Panc1 (cell line): ENCODE measurements around the gene MAIP1.

Experiments
- SIN3A ChIP-seq: IDR thresholded peaks from 2 replicates; pipeline ENCODE4 v1.6.1; 2012; ENCODE audit warnings: low read depth, mild to moderate bottlenecking, low read length, moderate library complexity, borderline replicate concordance; ENCODE audit not compliant: insufficient read depth
- TF ChIP-seq, protein P1 (sequence below): fragments of 450-650 bp; IDR thresholded peaks from 2 replicates; pipeline ENCODE4 v1.5.1; 2017; ENCODE audit warnings: mild to moderate bottlenecking

DNA sequence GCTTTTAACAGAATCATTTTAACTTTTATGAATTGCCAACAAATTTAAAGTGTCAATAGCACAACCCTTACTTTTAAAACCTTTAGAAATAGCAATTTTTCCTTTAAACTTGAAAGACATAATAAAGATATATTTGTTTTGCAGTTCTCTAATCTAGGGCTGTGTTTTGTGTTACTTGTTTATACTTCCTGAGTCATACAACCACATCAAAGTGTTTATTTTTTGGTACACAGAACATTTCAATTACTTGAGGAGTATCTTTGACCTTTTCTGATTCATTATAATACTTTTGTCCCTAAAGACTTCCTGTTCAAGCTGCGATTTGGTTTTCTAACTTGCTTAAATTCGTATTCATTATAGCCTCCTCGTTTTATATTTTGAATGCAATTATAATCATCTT lies 21.9 kb upstream of the MAIP1 start:
- TF ChIP-seq, protein P1, sequence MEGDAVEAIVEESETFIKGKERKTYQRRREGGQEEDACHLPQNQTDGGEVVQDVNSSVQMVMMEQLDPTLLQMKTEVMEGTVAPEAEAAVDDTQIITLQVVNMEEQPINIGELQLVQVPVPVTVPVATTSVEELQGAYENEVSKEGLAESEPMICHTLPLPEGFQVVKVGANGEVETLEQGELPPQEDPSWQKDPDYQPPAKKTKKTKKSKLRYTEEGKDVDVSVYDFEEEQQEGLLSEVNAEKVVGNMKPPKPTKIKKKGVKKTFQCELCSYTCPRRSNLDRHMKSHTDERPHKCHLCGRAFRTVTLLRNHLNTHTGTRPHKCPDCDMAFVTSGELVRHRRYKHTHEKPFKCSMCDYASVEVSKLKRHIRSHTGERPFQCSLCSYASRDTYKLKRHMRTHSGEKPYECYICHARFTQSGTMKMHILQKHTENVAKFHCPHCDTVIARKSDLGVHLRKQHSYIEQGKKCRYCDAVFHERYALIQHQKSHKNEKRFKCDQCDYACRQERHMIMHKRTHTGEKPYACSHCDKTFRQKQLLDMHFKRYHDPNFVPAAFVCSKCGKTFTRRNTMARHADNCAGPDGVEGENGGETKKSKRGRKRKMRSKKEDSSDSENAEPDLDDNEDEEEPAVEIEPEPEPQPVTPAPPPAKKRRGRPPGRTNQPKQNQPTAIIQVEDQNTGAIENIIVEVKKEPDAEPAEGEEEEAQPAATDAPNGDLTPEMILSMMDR: no peak
- TF ChIP-seq SIN3A: no peak
